ENCODE data around the gene HTATIP2. TPM values are rescaled to one million over a fixed set of nuclear protein-coding genes. Genes with fewer than 3 reads are reported as not detected.
A peak's percentile ranks its signal among the peaks of the same experiment; 100 is the strongest.

Gene HTATIP2
- total RNA-seq, 1 experiment from 2014 or later: 48.3 TPM

- Histone ChIP-seq H3K9ac (ENCODE audit: low read length) (no peak overlapping the region), H3K4me2 (ENCODE audit: low read length) (no peak overlapping the region), H3K79me2 (ENCODE audit: low read length) (no peaks in the 10 kb centered on the region), H3K4me1 (ENCODE audit: insufficient read depth, low read length) (no peaks in the 10 kb centered on the region), H3K9me2 (replicated peaks; ENCODE audit: low read length) (no peaks in the 10 kb centered on the region), H3K36me3 (ENCODE audit: low read depth, low read length) (no peaks in the 10 kb centered on the region), H3K9me3 (ENCODE audit: low read length) (no peaks in the 10 kb centered on the region), H4K20me1 (ENCODE audit: low read length) (no peaks in the 10 kb centered on the region), H2AFZ (ENCODE audit: low read length) (no peak overlapping the region), H3K27me3 (ENCODE audit: low read length) (peaks cover 84% of the 10 kb centered on the region), H3F3A (ENCODE audit: low read length, unreplicated experiment) (no peaks in the 10 kb centered on the region), H3K4me3 (ENCODE audit: low read length) (no peak overlapping the region), H3K27ac (ENCODE audit: low read length) (no peak overlapping the region)
- POLR2A ChIA-PET (ENCODE audit: unreplicated experiment): no interaction called here
- CTCF ChIA-PET: interaction anchor here (0.7 kb wide), 1 partner anchor 272 kb away, joined by 3 read pairs; no protein-coding TSS in a partner anchor
- peak; percentile 47 for DNase-seq
- TF ChIP-seq, protein P1, sequence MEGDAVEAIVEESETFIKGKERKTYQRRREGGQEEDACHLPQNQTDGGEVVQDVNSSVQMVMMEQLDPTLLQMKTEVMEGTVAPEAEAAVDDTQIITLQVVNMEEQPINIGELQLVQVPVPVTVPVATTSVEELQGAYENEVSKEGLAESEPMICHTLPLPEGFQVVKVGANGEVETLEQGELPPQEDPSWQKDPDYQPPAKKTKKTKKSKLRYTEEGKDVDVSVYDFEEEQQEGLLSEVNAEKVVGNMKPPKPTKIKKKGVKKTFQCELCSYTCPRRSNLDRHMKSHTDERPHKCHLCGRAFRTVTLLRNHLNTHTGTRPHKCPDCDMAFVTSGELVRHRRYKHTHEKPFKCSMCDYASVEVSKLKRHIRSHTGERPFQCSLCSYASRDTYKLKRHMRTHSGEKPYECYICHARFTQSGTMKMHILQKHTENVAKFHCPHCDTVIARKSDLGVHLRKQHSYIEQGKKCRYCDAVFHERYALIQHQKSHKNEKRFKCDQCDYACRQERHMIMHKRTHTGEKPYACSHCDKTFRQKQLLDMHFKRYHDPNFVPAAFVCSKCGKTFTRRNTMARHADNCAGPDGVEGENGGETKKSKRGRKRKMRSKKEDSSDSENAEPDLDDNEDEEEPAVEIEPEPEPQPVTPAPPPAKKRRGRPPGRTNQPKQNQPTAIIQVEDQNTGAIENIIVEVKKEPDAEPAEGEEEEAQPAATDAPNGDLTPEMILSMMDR (conservative IDR thresholded peaks at IDR 0.05; ENCODE audit: low read depth, low read length): peak; percentile 68
- TF ChIP-seq EZH2phosphoT487 (IDR thresholded peaks at IDR 0.05; ENCODE audit: borderline replicate concordance, low read length) (no peak), EZH2 (IDR thresholded peaks at IDR 0.05; ENCODE audit: low read length, unreplicated experiment) (no peak)
- peak; percentile 75 for ATAC-seq
- intact Hi-C loops (cut with micrococcal nuclease): loop anchor here (1.0 kb wide), 3 partner anchors 93 to 386 kb away; no protein-coding TSS in a partner anchor
- no TSS peak for BruUV-seq (replicated peaks)
Observed at GRCh38 chr11:20337526-20338154, 25.9 kb upstream of the HTATIP2 start.

DNA sequence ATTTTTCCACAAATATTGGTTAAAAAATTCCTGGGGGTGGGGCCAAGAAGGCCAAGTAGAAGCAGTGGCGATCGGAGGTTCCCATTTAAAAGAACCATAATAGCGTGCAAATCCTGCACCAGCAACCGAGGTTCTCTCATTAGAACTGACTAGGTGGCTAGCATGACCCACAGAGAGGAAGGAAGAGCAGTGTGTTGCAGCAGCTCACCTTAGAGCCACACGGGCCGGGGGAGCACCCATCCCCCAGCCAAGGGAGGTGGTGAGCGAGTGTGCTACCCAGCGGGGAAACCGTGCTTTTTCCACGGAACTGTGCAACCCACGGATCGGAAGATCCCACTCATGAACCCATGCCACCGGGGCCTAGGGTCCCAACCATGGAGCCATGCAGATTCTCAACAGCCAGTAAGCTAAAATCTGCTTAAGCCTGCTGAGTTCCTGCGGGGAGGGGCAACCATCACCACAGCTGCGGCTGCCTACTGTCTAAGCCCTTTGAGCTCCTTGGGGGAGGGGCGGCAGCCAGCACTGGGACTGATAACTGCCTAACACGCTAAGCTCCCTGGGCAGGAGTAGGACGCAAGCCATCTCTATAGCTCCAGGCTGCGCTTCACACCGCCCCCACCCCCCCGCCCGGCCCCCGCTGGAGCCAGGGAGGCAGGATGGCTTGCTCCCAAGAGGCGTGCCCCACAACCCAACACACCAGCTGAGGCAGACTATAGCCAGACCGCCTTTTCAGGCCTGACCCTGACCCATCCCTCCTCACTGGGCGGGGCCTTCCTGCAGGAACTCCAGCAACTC is 21.0 kb upstream of the HTATIP2 start:
- Histone ChIP-seq H3K4me3 (ENCODE audit: low read length) (no peak overlapping the region), H3K9me3 (ENCODE audit: low read length) (no peaks in the 10 kb centered on the region), H2AFZ (ENCODE audit: low read length) (no peak overlapping the region), H3K9ac (ENCODE audit: low read length) (no peak overlapping the region), H3K79me2 (ENCODE audit: low read length) (no peaks in the 10 kb centered on the region), H3F3A (ENCODE audit: low read length, unreplicated experiment) (no peaks in the 10 kb centered on the region), H3K4me1 (ENCODE audit: insufficient read depth, low read length) (no peaks in the 10 kb centered on the region), H3K27me3 (ENCODE audit: low read length) (peaks cover 57% of the 10 kb centered on the region), H4K20me1 (ENCODE audit: low read length) (no peaks in the 10 kb centered on the region), H3K27ac (ENCODE audit: low read length) (no peak overlapping the region), H3K4me2 (ENCODE audit: low read length) (no peak overlapping the region), H3K36me3 (ENCODE audit: low read depth, low read length) (no peaks in the 10 kb centered on the region), H3K9me2 (replicated peaks; ENCODE audit: low read length) (no peaks in the 10 kb centered on the region)
- BruUV-seq (replicated peaks): no TSS peak
- ChIA-PET POLR2A (ENCODE audit: unreplicated experiment) (no interaction called here), CTCF (no interaction called here)
- ATAC-seq (no peak), DNase-seq (no peak)
- intact Hi-C loops (cut with micrococcal nuclease): no loop called here
- TF ChIP-seq, protein P1 (conservative IDR thresholded peaks at IDR 0.05; ENCODE audit: low read depth, low read length): no peak
- TF ChIP-seq EZH2phosphoT487 (IDR thresholded peaks at IDR 0.05; ENCODE audit: borderline replicate concordance, low read length) (no peak), EZH2 (IDR thresholded peaks at IDR 0.05; ENCODE audit: low read length, unreplicated experiment) (no peak)

- Histone ChIP-seq H3K79me2 (ENCODE audit: low read length) (no peaks in the 10 kb centered on the region), H3K9ac (ENCODE audit: low read length) (no peak overlapping the region), H3K27me3 (ENCODE audit: low read length) (peaks cover 11% of the 10 kb centered on the region; the same call in 1 of the 2 replicates), H4K20me1 (ENCODE audit: low read length) (no peaks in the 10 kb centered on the region), H3K9me2 (replicated peaks; ENCODE audit: low read length) (no peaks in the 10 kb centered on the region), H2AFZ (ENCODE audit: low read length) (no peak overlapping the region), H3F3A (ENCODE audit: low read length, unreplicated experiment) (no peaks in the 10 kb centered on the region), H3K9me3 (ENCODE audit: low read length) (no peaks in the 10 kb centered on the region), H3K27ac (ENCODE audit: low read length) (no peak overlapping the region), H3K36me3 (ENCODE audit: low read depth, low read length) (no peaks in the 10 kb centered on the region), H3K4me3 (ENCODE audit: low read length) (no peak overlapping the region), H3K4me2 (ENCODE audit: low read length) (no peak overlapping the region), H3K4me1 (ENCODE audit: insufficient read depth, low read length) (no peaks in the 10 kb centered on the region)
- BruUV-seq (replicated peaks): no TSS peak
- ATAC-seq (no peak), DNase-seq (no peak)
- ChIA-PET POLR2A (ENCODE audit: unreplicated experiment) (no interaction called here), CTCF (no interaction called here)
- TF ChIP-seq, protein P1 (conservative IDR thresholded peaks at IDR 0.05; ENCODE audit: low read depth, low read length): no peak
- intact Hi-C loops (cut with micrococcal nuclease): no loop called here
Observed at GRCh38 chr11:20351136-20351535, 12.4 kb upstream of the HTATIP2 start.
